Measurements from ENCODE around the gene CTAGE6. TPM values are rescaled to one million over a fixed set of nuclear protein-coding genes. Genes with fewer than 3 reads are reported as not detected.
"Not testable (repeated sequence)": the region's sequence is repeated elsewhere in the genome, so short reads cannot be mapped to it uniquely, and the experiment has no call there.

The CTAGE6 gene
- total RNA-seq, 1 donor from 2014 or later: not detected

DNA sequence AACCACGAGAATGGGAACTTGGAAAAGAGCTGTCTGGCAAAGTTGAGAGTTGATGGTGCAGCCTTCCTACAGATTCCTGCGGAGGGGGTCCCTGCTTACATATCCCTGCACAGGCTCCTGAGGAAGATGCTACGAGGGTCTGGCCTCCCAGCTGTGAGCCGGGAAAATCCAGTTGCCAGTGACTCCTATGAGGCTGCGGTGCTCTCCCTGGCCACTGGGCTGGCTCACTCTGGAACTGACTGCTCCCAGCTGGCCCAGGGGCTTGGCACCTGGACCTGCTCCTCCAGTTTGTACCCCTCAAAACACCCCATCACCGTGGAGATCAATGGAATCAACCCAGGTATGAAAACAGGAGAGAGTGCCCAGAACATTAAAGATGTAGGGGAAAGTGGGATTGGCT lies 37.2 kb downstream of the CTAGE6 start:
- intact Hi-C loops (cut with DNase I); DNase-seq (ENCODE audit: low spot score): not testable (repeated sequence)

DNA sequence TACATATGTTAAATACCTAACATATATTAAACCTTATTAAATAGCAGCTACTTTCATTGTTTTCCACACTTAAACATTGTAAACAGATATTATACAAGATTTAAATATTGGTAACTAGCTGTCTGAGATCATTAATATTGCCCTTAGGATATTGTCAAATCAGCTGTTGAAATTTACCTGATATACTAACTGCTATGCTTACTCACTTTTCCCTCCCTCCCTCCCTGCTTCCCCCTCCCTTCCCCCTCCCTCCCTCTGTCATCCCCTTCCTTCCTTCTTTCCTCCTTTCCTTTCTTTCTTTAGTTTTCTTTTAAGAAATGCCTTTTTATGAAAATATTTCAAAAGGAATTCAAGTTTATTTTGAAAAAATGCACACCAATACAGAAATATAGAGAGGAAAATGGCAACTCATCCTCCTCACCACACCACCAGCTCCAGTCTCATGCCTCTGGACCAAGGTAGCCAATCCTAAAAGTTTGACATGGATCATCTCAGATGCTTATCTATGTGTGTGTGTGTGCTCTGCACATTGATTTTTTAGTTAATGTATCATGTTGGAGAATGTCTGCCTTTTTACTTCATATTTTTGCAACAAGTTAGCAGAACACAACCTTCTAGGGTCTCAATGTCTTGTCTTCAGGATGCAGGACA lies 41.8 kb downstream of the CTAGE6 start:
- intact Hi-C loops (cut with DNase I); DNase-seq (ENCODE audit: low spot score): not testable (repeated sequence)

DNA sequence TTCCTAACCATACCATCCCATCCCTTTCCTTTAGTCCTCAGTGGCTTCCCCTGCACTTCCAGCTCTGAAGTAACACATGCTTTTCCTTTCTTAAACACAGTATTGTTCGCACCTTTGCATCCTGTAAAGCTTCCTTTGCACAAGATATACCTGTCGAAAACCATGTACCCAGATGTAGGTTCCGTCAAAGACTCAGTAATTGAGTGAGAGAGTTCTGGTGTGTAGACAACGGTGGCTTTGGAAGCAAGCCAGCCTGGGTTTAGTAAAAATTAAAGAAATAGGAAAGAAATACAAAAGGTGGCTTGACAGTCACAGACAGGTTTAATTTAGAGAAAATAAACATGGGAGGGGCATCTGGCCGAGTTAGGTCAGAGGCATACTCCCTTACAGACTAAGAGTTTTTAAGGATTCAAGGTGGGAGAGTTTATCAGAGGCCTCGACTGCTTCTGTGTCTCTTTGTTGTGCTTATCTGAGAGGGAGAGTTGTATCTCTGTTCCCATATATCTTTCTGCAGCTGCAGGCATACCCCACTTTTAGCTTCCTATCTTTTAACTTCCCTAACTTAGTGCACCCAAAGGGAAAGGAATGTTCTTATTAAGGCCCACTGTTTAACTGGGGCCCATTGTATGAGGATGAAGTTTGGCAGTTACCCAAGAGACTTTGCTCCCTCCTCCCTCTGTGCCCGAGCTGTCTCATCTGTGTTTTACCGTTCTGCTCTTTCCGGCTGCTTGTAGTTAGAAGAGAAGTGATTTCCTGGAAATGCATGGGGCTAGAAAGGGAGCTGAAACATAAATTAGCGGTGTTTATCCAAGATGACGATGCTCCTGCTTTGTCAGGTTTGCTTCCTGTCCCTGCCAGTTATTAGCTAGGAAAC lies 42.7 kb downstream of the CTAGE6 start:
- intact Hi-C loops (cut with DNase I); DNase-seq (ENCODE audit: low spot score): not testable (repeated sequence)

DNA sequence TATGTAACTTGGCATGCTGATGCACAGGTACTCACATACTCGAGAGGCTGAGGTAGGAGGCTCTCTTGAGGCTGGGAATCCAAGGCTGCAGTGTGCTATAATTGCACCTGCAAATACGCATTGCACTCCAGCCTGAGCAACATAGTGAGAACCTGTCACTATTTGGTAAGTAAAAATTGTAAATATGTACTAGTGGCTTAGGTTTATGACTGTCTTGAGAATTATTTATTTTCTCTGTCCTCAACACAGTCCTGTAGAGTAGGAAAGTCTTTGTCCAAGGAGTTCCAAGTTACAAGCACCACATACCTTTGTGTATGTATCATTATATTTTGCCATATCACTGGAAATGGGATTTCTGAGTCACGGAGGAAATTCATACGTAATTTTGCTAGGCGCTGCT lies 45.1 kb downstream of the CTAGE6 start:
- not testable (repeated sequence) for DNase-seq (ENCODE audit: low spot score)

DNA sequence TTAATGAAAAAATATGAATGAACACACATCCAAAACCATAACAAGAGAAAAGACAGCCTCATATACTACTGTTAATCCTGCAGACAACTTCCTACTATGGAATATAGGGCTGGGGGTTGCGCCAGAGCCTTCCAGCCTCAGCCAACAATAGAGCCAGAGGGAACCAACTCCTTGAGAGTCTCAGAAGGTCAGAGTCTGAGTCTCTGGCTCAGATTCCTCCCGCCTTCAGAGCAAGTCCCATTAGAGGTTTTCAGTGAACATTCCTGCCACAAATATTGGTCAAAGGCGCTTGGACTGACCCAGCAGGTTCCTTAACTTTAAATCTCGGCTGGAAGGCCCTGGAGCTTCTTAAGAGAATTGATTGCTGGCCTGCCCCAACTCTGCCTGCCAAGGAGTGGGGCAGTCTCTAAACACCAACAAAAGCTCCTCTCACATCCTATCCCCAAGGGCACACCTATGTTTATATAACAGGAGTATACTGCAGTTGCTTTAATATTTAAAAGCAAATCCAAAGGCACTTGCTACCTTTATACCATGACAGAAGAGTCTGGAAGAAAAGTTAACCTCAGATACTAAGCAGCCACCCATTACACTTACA lies 45.7 kb downstream of the CTAGE6 start:
- intact Hi-C loops (cut with DNase I); DNase-seq (ENCODE audit: low spot score): not testable (repeated sequence)

More for the DNA sequence above, 45.1 kb downstream of the CTAGE6 start:
- intact Hi-C loops (cut with DNase I): not testable (repeated sequence)

GRCh38 chr7:143709895-143710294 lies 47.6 kb downstream of the CTAGE6 start:
- intact Hi-C loops (cut with DNase I); DNase-seq (ENCODE audit: low spot score): not testable (repeated sequence)

Other genes with a start within 250 kb of the CTAGE6 start
- not detected for gene CTAGE15, start 185.9 kb downstream of the CTAGE6 start, total RNA-seq
- gene TCAF2, start 136.7 kb downstream of the CTAGE6 start, total RNA-seq: 0.54 TPM
- gene TCAF1, start 144.5 kb upstream of the CTAGE6 start, total RNA-seq: 46.3 TPM
- gene OR2F2, start 177.5 kb upstream of the CTAGE6 start, total RNA-seq: not detected
- gene OR2F1, start 197.1 kb upstream of the CTAGE6 start, total RNA-seq: not detected
- gene OR6B1, start 242.6 kb upstream of the CTAGE6 start, total RNA-seq: not detected

Data from cardiac septum (tissue), 1 donor.